ENCODE results near the gene IMMT. TPM values are rescaled to one million over a fixed set of nuclear protein-coding genes. Genes with fewer than 3 reads are reported as not detected.

IMMT gene
- total and polyA plus RNA-seq, 2 of the 8 experiments (the other 6 are each of a cell fraction or from before 2014, with no cell fraction given), result 37.7 to 103 TPM

GRCh38 chr2:86097913-86098312, 97.3 kb downstream of the IMMT start (continued):
- TF ChIP-seq CHD7 (IDR thresholded peaks at IDR 0.05; ENCODE audit: insufficient replicate concordance, low read length) (no peak), BACH1 (IDR thresholded peaks at IDR 0.05; ENCODE audit: low read length) (no peak), EGR1 (IDR thresholded peaks at IDR 0.05; ENCODE audit: borderline replicate concordance, low read depth, low read length) (no peak), CHD2 (IDR thresholded peaks at IDR 0.05; ENCODE audit: low read length) (no peak), KDM5A (IDR thresholded peaks at IDR 0.05; ENCODE audit: low read length) (no peak), CBX8 (IDR thresholded peaks at IDR 0.05; ENCODE audit: borderline replicate concordance, low read depth, low read length) (no peak), SP4 (IDR thresholded peaks at IDR 0.05; ENCODE audit: low read length) (no peak), MAX (IDR thresholded peaks at IDR 0.05) (no peak), HDAC6 (IDR thresholded peaks at IDR 0.05; ENCODE audit: low read depth, low read length) (no peak), CTBP2 (IDR thresholded peaks at IDR 0.05; ENCODE audit: borderline replicate concordance, insufficient read depth, insufficient read length, low read length) (no peak), CREB1 (IDR thresholded peaks at IDR 0.05) (no peak), SIRT6 (IDR thresholded peaks at IDR 0.05; ENCODE audit: low read length) (no peak), RFX5 (IDR thresholded peaks at IDR 0.05; ENCODE audit: borderline replicate concordance, low read depth, low read length) (no peak), TEAD4 (IDR thresholded peaks at IDR 0.05; ENCODE audit: low read depth, low read length) (no peak)

All from H1 (cell line).